ENCODE data around the gene GALNT10.

GRCh38 chr5:154277499-154277898 lies 87.0 kb downstream of the GALNT10 start:
- TF ChIP-seq, protein P1, sequence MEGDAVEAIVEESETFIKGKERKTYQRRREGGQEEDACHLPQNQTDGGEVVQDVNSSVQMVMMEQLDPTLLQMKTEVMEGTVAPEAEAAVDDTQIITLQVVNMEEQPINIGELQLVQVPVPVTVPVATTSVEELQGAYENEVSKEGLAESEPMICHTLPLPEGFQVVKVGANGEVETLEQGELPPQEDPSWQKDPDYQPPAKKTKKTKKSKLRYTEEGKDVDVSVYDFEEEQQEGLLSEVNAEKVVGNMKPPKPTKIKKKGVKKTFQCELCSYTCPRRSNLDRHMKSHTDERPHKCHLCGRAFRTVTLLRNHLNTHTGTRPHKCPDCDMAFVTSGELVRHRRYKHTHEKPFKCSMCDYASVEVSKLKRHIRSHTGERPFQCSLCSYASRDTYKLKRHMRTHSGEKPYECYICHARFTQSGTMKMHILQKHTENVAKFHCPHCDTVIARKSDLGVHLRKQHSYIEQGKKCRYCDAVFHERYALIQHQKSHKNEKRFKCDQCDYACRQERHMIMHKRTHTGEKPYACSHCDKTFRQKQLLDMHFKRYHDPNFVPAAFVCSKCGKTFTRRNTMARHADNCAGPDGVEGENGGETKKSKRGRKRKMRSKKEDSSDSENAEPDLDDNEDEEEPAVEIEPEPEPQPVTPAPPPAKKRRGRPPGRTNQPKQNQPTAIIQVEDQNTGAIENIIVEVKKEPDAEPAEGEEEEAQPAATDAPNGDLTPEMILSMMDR (conservative IDR thresholded peaks at IDR 0.05 in 1 of 2, IDR thresholded peaks at IDR 0.05 in 1 of 2; ENCODE audit: low read depth in 1 of 2, low read length in 2 of 2): no peak
- no peak for TF ChIP-seq EZH2 (IDR thresholded peaks at IDR 0.05; ENCODE audit: low read length, missing control alignments)

Measured in fibroblast of lung (primary cell).